ENCODE results near the gene MBNL1.

GRCh38 chr3:152455989-152456388 lies 187.3 kb downstream of the MBNL1 start:
- TF ChIP-seq CTCF (conservative IDR thresholded peaks at IDR 0.05 in 1 of 2, IDR thresholded peaks at IDR 0.05 in 1 of 2; ENCODE audit: extremely low read depth in 1 of 2, insufficient read depth in 1 of 2, low read depth in 1 of 2, low read length in 2 of 2), result no peak
- no peak for TF ChIP-seq EZH2 (IDR thresholded peaks at IDR 0.05; ENCODE audit: borderline replicate concordance, low read length)

All from mammary epithelial cell (primary cell).